Loucy (cell line): Measurements from ENCODE around the gene SRD5A1.

Source experiments
- H2AFZ ChIP-seq: fragments of 200-600 bp; sonication (generic); 2 replicates; pipeline ENCODE4 v1.6.0; 2016; ENCODE audit warnings: antibody characterized with exemption, mild to moderate bottlenecking, low read length, moderate library complexity
- H3F3A ChIP-seq: fragments of 200-600 bp; 2 replicates; pipeline ENCODE4 v1.6.0; 2016; ENCODE audit warnings: antibody characterized with exemption, low read depth, mild to moderate bottlenecking
- H3K27me3 ChIP-seq: fragments of 200-600 bp; sonication (generic); 2 replicates; pipeline ENCODE4 v1.6.1; 2014; ENCODE audit warnings: low read length, mild to moderate bottlenecking; ENCODE audit not compliant: insufficient read depth, poor library complexity, severe bottlenecking
- H3K36me3 ChIP-seq: fragments of 200-600 bp; sonication (generic); 2 replicates; pipeline ENCODE4 v1.6.1; 2016; ENCODE audit warnings: low read length; ENCODE audit not compliant: insufficient read depth
- H3K4me1 ChIP-seq: fragments of 200-600 bp; sonication (generic); 2 replicates; pipeline ENCODE4 v1.5.1; 2014; ENCODE audit warnings: low read length, mild to moderate bottlenecking; ENCODE audit not compliant: insufficient read depth, poor library complexity, severe bottlenecking
- H3K4me2 ChIP-seq: fragments of 200-600 bp; sonication (generic); 2 replicates; pipeline ENCODE4 v1.6.0; 2014; ENCODE audit warnings: antibody characterized with exemption, low read length, low read depth, mild to moderate bottlenecking; ENCODE audit not compliant: poor library complexity, severe bottlenecking
- H3K4me3 ChIP-seq: fragments of 200-600 bp; sonication (generic); 2 replicates; pipeline ENCODE4 v1.5.1; 2014; ENCODE audit warnings: low read length, mild to moderate bottlenecking, mixed read lengths; ENCODE audit not compliant: poor library complexity, severe bottlenecking
- H3K79me2 ChIP-seq: fragments of 200-600 bp; sonication (generic); 2 replicates; pipeline ENCODE4 v1.6.1; 2014; ENCODE audit warnings: low read length; ENCODE audit not compliant: insufficient read depth
- H3K9ac ChIP-seq: fragments of 200-600 bp; sonication (generic); 2 replicates; pipeline ENCODE4 v1.6.0; 2014; ENCODE audit warnings: mild to moderate bottlenecking, low read depth, low read length, moderate library complexity; ENCODE audit not compliant: poor library complexity, severe bottlenecking
- H3K9me2 ChIP-seq: fragments of 200-600 bp; sonication (generic); replicated peaks from 2 replicates; pipeline ENCODE4 v1.6.1; 2016; ENCODE audit warnings: low read depth, low read length, mixed read lengths
- H3K9me3 ChIP-seq: fragments of 200-600 bp; sonication (generic); 2 replicates; pipeline ENCODE4 v1.6.1; 2014; ENCODE audit warnings: mild to moderate bottlenecking, antibody characterized with exemption, low read length, low read depth; ENCODE audit not compliant: insufficient read depth
- H4K20me1 ChIP-seq: fragments of 200-600 bp; sonication (generic); 2 replicates; pipeline ENCODE4 v1.6.0; 2014; ENCODE audit warnings: antibody characterized with exemption, low read length, mild to moderate bottlenecking; ENCODE audit not compliant: insufficient read depth, poor library complexity, severe bottlenecking
- EZH2phosphoT487 ChIP-seq: fragments of 200-600 bp; IDR thresholded peaks from 2 replicates; pipeline ENCODE4 v1.6.1; 2018; ENCODE audit warnings: antibody characterized with exemption, mild to moderate bottlenecking, moderate library complexity, borderline replicate concordance
- TF ChIP-seq, protein P1 (sequence below): fragments of 200-600 bp; sonication (generic); conservative IDR thresholded peaks from 2 replicates; pipeline ENCODE4 v1.5.1; 2014; ENCODE audit warnings: mild to moderate bottlenecking, antibody characterized with exemption, low read length

SRD5A1 gene, protein sequence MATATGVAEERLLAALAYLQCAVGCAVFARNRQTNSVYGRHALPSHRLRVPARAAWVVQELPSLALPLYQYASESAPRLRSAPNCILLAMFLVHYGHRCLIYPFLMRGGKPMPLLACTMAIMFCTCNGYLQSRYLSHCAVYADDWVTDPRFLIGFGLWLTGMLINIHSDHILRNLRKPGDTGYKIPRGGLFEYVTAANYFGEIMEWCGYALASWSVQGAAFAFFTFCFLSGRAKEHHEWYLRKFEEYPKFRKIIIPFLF

DNA sequence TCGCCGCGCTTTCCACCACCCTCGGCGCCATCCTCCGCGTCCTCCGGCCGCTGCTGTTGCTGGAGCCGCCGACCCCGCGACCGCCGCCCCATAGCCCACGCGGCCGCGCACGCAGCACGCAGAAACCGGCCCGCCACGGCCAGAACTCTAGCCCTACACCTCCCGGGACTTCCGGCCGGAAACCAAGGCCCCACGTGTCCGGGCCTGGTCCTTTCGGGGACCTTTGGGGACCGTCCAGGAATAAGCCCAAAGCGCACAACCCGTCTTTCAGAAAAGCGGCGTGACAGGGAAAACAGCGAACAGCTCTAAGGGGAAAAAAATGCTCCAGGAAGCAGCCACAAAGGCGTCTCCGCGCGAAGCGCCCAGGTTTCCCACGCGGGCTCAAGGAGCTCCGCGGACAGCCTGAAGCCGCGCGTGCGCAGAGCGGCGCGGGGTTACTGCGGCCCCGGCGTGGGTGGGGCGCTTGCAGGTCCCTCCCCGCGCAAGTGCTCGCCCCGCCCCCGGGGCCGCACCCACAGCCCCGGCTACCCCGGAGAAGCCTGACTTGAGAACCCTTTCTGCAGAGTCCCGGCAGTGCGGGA lies at the start of gene SRD5A1, which contains the start of gene NSUN2:
TSS of gene SRD5A1 (plus strand) at position 553 of the 581 bp plus-strand sequence. CDS start 137 bp downstream, outside the sequence.
TSS of gene NSUN2 (minus strand) at position 157 of the 581 bp plus-strand sequence. CDS start at position 92, 65 bp downstream.
- H3K27me3 ChIP-seq = no peaks in the 10 kb centered on the region
- H3K4me2 ChIP-seq = peak within 1 kb of the TSS; percentile 92
- H3F3A ChIP-seq = no peaks in the 10 kb centered on the region
- H3K4me3 ChIP-seq = peak within 1 kb of the TSS; percentile 97
- no peaks in the 10 kb centered on the region for H3K9me2 ChIP-seq
- H3K9ac ChIP-seq = peak within 1 kb of the TSS; percentile 83
- peaks cover 25% of the 10 kb centered on the region for H3K4me1 ChIP-seq
- TF ChIP-seq, protein P1, sequence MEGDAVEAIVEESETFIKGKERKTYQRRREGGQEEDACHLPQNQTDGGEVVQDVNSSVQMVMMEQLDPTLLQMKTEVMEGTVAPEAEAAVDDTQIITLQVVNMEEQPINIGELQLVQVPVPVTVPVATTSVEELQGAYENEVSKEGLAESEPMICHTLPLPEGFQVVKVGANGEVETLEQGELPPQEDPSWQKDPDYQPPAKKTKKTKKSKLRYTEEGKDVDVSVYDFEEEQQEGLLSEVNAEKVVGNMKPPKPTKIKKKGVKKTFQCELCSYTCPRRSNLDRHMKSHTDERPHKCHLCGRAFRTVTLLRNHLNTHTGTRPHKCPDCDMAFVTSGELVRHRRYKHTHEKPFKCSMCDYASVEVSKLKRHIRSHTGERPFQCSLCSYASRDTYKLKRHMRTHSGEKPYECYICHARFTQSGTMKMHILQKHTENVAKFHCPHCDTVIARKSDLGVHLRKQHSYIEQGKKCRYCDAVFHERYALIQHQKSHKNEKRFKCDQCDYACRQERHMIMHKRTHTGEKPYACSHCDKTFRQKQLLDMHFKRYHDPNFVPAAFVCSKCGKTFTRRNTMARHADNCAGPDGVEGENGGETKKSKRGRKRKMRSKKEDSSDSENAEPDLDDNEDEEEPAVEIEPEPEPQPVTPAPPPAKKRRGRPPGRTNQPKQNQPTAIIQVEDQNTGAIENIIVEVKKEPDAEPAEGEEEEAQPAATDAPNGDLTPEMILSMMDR = no peak
- TF ChIP-seq EZH2phosphoT487 = no peak
- H3K36me3 ChIP-seq = peaks cover 10% of the 10 kb centered on the region; the same call in 1 of the 2 replicates
- peaks cover 78% of the 10 kb centered on the region for H3K79me2 ChIP-seq
- H3K9me3 ChIP-seq = no peaks in the 10 kb centered on the region
- H4K20me1 ChIP-seq = peaks cover 40% of the 10 kb centered on the region
- H2AFZ ChIP-seq = peak within 1 kb of the TSS; percentile 89

DNA sequence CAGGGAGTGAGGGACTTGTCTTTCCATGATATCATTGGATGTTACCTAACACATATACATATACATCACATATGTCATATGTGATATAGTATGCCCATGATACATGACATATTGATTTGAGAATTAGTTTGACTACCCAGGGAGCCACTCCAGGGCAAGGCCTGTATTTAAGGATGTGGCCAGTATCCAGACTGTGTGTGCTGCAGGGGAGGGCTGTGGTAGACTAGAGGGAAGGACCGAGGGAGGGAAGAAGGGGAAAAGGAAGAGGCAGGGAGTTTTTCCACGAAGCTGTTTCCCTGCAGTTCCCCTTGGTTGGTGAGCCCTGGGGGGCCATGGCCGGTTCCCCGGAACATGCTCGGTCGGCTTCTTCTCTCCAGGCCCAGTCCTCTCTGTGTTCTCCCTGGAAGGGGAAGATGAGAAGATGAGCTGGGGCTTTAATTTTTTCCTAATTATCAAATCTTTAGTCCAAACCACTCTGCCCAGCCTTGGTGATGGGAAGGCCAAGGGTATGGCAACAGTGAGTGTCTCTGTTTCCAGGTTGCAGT lies 49.1 kb upstream of the SRD5A1 start:
- Histone ChIP-seq H3K9me2 (no peaks in the 10 kb centered on the region), H3K4me2 (no peak overlapping the region), H3K79me2 (no peaks in the 10 kb centered on the region), H3K9ac (no peak overlapping the region), H3K36me3 (no peaks in the 10 kb centered on the region), H4K20me1 (no peaks in the 10 kb centered on the region), H3K9me3 (no peaks in the 10 kb centered on the region), H3K4me3 (no peak overlapping the region), H3K4me1 (peaks cover 9% of the 10 kb centered on the region), H2AFZ (no peak overlapping the region), H3F3A (no peaks in the 10 kb centered on the region), H3K27me3 (no peaks in the 10 kb centered on the region)
- TF ChIP-seq, protein P1 = no peak
- no peak for TF ChIP-seq EZH2phosphoT487

DNA sequence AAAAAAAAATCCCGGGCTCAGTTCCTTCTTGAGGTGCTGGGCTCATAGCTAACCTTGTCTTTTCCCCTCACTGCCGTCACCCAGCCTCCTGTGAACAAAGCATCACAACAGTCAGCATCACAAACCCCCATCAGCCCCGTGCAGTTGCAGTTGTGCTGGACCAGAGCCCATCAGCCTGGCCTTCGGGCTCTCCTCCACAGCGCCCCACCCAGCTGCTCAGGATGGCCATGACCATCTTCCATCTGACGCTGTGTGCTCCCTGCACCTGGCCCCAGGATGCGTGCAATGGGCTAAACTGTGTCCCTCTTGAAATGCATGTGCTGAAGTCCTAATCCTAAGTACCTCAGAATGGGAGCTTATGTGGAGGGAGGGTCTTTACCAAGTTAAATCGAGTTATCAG lies 48.5 kb upstream of the SRD5A1 start:
- no peak overlapping the region for H3K4me3 ChIP-seq
- TF ChIP-seq, protein P1 = no peak
- H3K4me2 ChIP-seq = peak overlapping the region; percentile 27
- H3K9me3 ChIP-seq = no peaks in the 10 kb centered on the region
- no peaks in the 10 kb centered on the region for H3K79me2 ChIP-seq
- peaks cover 9% of the 10 kb centered on the region for H3K4me1 ChIP-seq
- no peaks in the 10 kb centered on the region for H4K20me1 ChIP-seq
- H3K27me3 ChIP-seq = no peaks in the 10 kb centered on the region
- no peaks in the 10 kb centered on the region for H3K9me2 ChIP-seq
- no peak overlapping the region for H3K9ac ChIP-seq
- no peaks in the 10 kb centered on the region for H3F3A ChIP-seq
- H2AFZ ChIP-seq = peak overlapping the region; percentile 68; the same call in 1 of the 2 replicates
- H3K36me3 ChIP-seq = no peaks in the 10 kb centered on the region
